ENCODE data around the gene CACNA1C.
"Not testable (repeated sequence)": the region's sequence is repeated elsewhere in the genome, so short reads cannot be mapped to it uniquely, and the experiment has no call there.

Gene CACNA1C

DNA sequence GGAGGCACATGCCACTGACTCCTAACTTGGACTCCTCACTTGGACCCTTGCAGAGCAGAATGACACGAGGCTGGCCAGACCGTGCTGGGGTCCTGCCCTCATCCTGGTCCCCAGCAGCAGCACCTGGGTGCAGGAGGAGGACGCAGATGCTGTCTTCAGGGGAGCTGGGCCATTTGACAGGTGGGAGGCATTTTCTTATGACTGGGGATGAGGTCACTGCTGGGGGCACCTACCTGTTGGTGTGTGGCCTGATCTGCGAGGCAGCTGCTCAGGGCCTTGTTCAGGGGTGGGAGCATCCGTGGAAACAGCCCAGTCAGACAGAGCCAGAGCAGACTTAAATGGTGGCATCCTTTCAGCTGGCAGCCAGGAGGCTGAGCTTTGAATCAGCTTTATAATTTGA is 57.3 kb downstream of the CACNA1C start:
- DNase-seq (ENCODE audit: extremely low read depth in 1 of 2, low read depth in 1 of 2) = no peak

DNA sequence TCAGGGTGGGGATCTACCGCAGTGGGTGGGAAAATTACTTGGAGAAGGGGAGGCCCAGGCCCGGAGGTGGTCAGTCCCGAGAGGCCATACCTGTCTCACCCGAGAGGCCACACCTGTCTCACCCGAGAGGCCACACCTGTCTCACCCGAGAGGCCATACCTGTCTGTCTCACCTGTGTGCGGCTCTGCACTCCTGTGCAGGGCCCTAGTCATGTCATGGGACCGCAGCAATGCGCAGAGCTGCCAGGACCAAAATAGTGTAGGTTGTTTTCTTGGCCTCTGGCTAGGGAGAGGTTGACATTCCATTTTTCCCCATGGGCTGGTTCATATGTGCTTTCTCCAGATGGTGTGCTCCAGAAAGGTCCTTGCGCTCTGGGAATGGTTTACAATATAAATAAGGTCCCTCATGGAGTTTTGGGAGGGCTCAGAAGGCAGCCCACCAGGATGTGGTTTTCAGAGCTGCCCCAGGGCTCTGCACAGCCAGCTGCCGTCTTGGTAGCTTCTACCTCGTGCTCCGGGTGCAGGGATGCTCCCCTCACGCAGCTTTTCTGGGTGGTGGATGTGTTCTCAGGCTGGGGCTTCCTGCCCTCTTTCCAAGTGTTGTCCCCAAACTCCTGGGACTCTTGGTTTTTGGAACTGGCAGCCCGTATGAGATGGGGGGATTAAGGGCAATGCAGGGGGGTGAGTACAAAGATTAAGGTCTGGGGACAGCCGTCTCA is 58.2 kb downstream of the CACNA1C start:
- DNase-seq (ENCODE audit: extremely low read depth in 1 of 2, low read depth in 1 of 2) = no peak

DNA sequence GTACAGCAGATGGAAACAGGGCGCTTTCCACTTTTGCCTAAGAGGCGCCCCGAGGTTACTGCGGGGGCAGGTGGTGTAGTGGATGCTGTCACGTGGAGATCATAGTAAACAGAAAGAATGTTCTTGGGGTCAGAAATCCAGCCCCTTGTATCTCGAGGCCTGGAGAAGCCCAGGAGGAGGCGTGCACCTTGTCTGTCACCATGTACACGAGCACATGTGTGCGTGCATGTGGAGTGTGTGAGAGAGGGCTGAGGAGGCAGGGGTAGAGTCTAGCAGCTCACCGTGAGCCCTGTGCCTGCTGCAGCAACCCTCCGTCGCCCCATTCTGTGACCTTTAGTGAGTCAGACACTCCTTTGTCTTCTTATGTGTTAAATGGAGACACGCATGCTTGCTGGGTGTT is 59.0 kb downstream of the CACNA1C start:
- DNase-seq (ENCODE audit: extremely low read depth in 1 of 2, low read depth in 1 of 2) = no peak

DNA sequence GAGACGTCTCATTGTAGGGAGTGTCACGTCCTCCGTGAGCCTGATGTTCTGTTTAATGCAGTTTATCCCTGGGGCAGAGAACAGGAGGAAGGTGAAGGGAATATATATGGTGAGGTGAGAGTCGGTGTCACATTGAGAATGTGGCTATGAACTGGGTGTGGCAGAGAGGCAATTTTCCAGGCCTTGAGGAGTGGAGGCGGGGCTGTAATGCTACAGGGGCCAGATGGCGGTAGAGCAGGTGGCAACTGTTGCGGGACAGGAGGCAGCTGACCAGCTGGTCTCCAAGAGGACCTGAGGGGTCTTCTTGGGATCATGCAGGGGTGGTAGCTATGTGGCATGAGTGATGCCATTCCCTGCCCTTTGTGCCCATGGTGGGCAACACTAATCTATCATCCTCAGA is 59.6 kb downstream of the CACNA1C start:
- DNase-seq (ENCODE audit: extremely low read depth in 1 of 2, low read depth in 1 of 2) = no peak

DNA sequence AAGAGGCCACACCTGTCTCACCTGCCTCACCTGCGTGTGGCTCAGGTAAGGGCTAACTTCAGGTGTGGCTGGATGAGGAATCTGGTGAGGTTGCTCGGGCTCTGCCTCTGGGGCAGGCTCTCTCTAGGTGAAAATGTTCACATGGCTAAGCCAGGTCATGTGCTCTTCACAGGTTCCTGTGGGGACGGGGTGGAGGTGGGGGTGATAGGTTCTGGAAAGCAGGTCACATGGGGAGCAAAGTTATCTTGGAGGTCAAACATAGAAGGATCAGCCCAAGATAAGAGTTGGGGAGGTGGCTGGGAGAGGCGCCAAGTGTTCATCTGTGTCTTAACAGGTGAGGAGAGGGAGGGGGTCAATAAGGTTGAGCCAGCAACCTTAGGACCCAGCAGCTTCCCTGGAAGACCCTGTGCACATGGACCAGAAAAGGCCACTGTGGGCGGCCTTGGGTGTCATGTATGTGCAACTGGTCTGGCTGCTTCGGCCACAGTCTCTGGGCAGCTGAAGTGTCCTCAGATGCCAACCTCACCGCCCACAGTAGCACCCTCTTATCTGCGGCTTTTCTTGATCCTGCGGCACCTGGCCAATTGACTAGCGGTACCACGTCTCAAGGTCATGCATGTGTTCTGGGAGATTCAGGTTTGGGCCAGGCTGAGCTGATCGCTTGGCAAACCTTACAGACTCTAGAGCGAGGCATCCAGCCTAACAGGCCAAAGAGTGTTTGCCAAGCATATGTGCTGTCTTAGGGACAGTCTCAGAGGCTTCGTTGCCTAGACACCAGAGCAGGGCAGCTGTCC is 60.5 kb downstream of the CACNA1C start:
- no peak for DNase-seq (ENCODE audit: extremely low read depth in 1 of 2, low read depth in 1 of 2)

DNA sequence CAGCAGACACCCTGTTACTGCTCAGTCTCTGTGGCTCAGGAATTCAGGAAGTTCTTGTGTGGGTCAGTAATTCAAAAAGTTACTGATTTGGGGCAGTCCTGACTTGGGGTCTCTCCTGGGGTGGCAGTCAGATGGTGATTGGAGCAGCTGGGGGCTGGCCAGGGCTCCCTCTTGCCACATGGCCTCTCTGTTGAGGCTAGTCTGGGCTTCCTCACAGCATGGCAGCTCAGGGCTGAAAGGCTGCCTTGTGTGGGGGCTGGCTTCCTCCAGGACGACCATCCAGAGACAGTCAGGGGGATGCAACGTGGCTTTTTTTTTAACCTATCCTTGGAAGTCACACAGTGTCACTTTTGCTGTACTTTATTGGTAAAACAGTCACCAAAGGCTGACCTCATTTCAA is 61.3 kb downstream of the CACNA1C start:
- no peak for DNase-seq (ENCODE audit: extremely low read depth in 1 of 2, low read depth in 1 of 2)

DNA sequence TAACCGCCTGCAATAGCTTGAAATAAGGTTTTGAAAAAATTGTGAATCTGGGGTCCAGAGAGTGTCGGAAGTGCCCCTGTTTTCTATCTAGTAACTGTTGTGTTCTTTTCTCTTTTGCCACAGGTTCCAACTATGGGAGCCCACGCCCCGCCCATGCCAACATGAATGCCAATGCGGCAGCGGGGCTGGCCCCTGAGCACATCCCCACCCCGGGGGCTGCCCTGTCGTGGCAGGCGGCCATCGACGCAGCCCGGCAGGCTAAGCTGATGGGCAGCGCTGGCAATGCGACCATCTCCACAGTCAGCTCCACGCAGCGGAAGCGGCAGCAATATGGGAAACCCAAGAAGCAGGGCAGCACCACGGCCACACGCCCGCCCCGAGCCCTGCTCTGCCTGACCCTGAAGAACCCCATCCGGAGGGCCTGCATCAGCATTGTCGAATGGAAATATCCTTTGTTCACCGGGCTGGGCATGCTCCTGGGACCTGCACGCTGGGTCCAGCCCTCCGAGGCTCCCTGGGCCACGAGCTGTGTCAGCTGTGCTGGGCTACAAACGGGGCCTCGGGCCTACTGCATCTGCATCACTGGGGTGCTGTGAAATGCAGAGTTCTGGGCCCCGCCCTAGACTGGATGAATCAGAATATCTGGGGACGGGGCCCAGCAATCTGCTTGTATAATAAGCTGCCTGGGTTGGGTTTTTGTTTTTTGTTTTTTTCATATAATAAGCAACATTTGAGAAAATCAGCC is 62.5 kb downstream of the CACNA1C start:
- no peak for DNase-seq (ENCODE audit: extremely low read depth in 1 of 2, low read depth in 1 of 2)

DNA sequence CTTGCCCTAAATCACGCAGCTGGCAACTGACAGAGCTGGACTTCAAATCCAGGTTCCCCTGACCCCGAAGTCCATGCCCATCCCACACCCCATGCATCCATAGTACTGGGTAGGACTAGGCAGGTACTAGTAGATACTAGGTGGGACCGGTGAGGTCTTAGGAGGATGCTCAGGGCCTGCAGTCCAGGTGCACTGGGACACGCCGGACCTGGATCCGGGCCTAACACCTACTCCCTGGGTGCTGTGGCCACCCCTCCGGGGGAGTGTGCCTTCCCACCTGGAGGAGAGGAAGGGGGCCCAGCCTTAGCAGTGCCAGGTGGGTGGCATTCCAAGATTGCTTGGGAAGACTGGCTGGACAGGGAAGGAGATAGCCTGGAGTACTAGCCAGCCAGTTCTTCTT is 64.8 kb downstream of the CACNA1C start:
- no peak for DNase-seq (ENCODE audit: extremely low read depth in 1 of 2, low read depth in 1 of 2)

DNA sequence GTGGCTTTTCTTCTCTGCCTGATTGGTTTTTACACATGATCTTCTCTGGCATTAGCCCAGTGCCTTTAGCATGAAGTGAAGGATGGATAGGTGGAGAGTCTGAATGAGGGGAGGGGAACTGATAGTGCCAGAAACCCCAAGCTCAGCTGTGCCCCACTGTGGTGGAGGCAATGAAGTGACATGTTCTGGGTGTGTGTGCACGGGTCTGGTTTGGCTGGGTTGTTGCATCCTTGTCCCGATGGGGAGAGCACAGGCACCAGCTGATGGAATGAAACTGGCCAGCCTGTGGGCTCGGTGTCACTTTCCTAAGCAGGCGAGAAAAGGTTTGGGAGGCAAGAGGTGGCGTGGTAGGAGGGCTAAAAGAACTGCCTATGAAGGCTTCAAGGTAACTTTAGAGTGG is 65.3 kb downstream of the CACNA1C start:
- no peak for DNase-seq (ENCODE audit: extremely low read depth in 1 of 2, low read depth in 1 of 2)

DNA sequence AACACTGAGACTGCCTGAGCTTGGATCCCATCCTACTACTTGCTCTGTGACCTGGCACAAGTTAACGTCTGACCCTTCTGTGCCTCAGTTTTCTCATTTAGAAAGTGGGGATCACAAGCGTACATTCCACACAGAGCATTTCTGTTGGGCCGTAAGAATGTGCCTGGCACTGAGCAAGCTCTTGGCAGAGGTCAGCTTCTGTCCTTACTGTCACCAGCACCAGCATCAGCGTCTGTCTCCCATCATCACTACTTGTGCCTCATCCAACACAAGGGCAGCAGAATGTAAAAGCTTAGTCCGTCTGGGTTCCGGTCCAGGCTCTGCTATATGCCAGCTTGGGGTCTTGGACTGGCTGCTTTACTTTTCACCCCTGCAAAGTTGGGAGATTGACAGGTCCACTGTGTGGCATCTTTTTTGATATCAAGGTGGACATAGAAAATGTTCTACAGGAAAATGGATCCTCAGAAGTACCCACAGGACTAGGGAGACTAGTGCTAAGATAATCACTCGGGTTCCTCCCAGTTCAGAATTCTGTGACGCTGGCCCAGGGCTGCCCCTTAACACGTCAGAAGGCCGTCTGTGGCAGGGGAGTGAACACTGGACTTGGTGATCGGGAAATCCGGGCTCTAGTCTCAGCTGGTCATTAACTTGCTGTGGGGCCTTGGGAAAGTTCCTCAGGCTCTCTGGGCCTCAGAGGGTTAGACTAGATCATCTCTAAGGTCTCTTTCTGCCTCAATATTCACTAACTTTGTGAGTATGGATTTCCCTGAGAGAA is 65.9 kb downstream of the CACNA1C start:
- DNase-seq (ENCODE audit: extremely low read depth in 1 of 2, low read depth in 1 of 2) = no peak

DNA sequence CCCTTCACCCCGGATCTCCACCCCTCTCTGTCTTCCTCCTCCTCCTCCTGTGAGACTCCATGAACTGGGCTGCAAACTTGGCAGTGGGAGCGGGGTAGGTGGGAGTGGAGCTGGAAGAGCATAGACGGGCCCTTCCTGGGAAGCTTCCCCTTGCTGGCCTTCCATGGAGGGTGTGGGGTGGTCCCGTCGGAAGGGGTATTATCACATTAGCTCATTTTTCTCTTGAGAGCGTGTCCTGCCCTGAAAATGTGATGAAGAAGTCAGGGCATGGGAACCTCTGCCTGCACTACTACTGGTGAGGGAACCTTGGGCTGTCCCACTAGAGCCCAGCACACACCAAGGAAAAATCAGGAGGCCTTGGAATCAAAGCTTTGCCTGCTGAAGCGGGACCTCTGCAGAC is 66.5 kb downstream of the CACNA1C start:
- no peak for DNase-seq (ENCODE audit: extremely low read depth in 1 of 2, low read depth in 1 of 2)

DNA sequence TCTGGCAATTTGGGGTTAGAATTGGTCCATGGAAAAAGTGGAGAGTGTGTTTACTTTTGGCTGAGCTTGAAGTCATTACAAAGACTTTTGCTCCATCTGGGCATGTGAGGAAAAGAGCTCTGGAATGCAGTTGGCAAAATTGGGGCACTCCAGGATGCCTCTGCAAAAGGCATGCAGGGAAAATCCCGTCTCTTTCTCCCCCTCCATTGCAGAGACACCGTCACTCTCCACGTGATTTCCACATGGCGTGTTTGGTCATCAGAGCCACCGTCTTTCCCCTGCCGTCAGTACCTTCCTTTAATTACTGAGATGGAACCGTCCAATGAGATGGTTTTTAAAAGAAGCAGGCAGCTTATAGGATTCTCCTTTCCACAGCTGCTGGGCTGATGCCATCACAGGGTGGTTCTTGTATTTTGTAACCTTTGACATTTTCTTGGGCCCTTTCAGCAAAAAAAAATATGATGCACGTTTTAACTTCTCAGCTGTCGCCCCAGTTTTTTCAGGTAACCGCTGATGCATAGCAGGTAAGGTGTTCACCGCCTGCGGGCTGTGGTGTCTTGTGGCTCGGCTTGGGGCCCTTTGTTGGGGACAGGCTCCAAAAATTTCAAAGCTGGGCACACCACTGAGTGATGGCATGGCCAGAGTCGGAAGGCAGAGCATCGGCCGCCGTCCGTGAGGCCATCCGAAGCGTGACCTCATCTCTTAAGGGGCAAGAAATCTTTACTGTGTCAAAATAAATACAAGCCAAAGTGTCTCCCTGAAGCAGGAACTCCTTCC is 68.4 kb downstream of the CACNA1C start:
- no peak for DNase-seq (ENCODE audit: extremely low read depth in 1 of 2, low read depth in 1 of 2)

DNA sequence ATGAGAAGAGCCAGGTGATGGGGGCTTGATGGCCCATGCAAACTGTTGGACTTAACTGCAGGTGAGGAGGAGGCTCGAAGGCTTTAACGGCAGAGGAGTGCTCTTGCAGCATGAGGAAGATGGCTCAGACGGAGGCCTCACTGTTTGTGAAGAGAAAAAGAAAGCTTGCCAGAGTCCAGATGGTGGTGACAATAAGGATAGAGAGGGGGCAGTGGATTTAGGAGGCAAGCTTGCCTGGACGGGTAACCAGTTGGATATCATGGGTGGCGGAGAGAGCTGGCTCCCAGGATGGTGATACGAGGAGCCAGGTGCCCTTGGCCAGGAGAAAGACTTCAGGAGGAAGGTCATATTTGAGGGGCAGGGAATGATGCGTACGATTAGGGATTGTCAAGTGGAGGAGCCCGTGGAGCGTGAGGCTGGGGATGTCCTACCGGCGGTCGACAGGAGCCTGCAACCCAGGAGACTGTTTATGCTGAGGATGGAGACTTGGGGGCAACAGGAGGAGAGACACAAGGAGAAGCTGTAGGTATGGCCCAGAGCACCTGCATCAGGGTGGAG is 71.8 kb downstream of the CACNA1C start:
- no peak for DNase-seq (ENCODE audit: extremely low read depth in 1 of 2, low read depth in 1 of 2)

DNA sequence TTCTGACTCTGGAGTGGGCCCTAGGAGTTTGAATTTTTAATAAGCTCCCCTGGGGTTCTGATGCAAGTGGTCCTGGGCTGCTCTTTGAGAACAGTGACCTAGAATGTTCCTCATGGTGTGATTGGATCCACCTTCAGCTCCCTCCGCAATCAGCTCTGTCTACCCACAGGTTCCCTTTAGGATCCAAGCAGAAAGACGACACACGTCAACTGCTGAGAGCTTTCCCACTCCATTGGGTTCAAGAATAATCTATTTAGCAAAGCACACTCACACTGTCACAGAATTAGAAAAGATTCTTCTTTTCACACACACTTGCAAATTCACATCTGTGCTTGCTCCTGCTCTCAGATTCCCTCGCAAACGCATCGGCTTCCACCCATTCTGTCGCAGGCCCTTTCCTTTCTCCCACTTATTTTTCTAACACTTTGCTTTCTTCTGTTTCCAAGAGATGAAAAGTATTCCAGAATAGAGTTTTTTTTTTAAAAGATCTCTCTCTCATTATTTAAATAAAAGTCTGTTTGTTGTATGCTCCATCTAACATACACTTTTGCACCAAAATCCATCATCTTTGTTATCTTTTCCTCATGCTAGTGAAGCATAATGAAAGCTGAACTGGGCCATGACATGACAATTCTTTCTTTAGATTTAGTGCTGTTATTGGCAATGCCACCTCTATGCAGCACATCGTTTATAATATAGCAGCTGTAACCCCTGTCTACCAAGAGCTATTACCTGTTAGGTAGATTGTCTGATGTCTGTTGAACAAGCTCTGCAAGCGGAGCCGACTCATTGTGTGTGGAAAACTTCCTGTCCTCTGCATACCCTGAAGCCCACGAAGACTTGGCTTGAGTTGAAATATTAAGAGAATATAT is 73.1 kb downstream of the CACNA1C start:
- no peak for DNase-seq (ENCODE audit: extremely low read depth in 1 of 2, low read depth in 1 of 2)

DNA sequence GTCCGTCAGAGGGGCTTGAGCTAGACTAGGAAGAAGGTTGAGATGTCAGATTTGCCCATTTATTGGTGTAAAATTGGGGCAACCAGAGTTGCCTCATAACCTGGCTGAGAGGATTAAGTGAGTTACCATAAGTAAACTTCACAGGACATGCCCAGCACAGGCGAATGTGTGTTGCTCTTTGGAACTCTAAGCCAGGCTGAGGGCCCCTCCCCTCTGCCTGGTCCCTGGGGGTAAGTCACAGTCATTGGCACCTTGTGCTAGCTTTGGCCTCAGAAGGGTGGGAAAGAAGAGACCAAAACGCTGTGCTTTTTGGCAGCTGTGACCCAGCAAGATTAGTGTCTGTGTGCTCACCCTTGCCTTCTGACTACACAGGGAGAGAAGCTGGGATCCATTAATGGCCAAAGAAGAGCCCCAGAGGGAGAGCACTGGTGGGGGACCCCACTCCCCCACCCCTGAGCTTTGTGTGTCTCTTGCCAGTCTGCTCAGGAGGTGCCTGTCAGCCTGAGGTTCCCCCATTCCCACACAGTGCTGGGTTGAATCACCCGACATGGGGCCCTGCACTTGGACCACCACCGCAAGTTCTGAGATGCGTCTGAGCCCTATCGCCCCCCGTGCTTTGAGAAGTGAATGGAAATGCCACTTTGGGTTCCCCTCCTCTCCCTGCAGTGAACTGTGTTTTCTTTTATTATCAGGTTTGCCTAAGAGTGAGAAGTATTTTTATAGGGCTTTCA is 74.1 kb downstream of the CACNA1C start:
- DNase-seq (ENCODE audit: extremely low read depth in 1 of 2, low read depth in 1 of 2) = no peak

DNA sequence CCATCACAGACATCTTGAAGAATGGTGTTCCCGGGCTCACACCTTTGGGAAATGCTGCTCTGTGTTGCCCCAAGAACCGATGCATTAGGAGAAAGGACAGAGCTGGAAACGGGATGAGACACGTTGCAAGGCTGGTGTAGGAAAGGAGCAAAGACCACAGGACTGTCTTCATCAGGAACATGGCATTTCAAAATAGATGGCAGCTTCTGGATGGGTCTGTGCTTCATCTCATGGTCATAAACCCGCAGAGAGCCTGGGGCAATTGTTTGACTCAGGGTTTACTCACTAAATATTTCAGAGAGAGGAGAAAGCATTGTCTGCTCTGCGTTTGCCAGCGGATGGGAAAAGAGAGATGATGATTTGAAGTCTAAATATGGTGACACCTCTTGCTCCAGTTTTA is 76.3 kb downstream of the CACNA1C start:
- DNase-seq (ENCODE audit: extremely low read depth in 1 of 2, low read depth in 1 of 2) = no peak

DNA sequence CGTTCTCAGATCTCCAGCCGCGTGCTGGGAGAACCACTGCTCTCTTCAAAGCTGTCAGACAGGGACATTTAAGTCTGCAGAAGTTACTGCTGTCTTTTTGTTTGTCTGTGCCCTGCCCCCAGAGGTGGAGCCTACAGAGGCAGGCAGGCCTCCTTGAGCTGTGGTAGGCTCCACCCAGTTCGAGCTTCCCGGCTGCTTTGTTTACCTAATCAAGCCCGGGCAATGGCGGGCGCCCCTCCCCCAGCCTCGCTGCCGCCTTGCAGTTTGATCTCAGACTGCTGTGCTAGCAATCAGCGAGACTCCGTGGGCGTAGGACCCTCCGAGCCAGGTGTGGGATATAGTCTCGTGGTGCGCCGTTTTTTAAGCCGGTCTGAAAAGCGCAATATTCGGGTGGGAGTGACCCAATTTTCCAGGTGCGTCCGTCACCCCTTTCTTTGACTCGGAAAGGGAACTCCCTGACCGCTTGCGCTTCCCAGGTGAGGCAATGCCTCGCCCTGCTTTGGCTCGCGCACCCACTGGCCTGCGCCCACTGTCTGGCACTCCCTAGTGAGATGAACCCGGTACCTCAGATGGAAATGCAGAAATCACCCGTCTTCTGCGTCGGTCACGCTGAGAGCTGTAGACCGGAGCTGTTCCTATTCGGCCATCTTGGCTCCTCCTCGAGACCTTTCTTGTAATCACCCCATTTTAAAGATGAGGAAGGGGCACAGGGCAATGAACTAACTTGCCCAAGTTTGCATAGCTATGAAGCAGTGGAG is 83.1 kb downstream of the CACNA1C start:
- DNase-seq (ENCODE audit: extremely low read depth in 1 of 2, low read depth in 1 of 2) = not testable (repeated sequence)

DNA sequence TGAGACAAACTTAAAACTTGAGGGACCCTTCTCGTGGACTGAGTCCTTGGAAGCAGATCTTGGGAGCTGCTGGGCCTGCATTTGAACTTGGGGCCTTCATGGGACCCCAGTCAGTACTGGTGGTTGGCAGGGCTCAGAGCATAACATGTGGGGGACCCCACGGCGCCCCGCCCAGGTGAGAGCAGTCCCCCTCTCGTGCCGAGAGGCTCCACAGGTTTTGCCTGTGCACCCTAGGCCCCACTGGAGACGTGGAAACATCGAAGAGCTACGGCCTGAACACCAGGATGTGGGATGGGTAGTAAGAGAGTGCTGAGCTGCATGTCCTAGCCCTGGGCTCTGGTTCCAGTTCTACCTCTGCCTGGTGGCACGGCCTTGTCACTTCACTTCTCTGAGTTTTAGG is 84.1 kb downstream of the CACNA1C start:
- no peak for DNase-seq (ENCODE audit: extremely low read depth in 1 of 2, low read depth in 1 of 2)

All from activated CD8-positive, alpha-beta memory T cell treated with anti-CD3 and anti-CD28 coated beads for 1 hour (primary cell).